Caki2 (cell line): ENCODE results near the gene APOBEC3A. TPM values are rescaled to one million over a fixed set of nuclear protein-coding genes. Genes with fewer than 3 reads are reported as not detected.
"Not testable (repeated sequence)": the region's sequence is repeated elsewhere in the genome, so short reads cannot be mapped to it uniquely, and the experiment has no call there.

Source experiments
- DNase-seq: peaks from one replicate; pipeline ENCODE4 v3.0.0-alpha.2; 2015; ENCODE audit warnings: low read depth
- in situ Hi-C: cut with HindIII; loops from 2 replicates; pipeline ENCODE4 v1.10.0; 2016; ENCODE audit warnings: low sequenced_read_pairs, low pct_unique_long_range_greater_than_20kb, mixed read lengths
- total RNA-seq: library from RNA; depleted of rRNA; stranded (reverse); fragments of >200 nt; shearing (Covaris generic); gene quantifications from 2 replicates; pipeline ENCODE4 v1.2.3, GENCODE V29; 2014; ENCODE audit warnings: low replicate concordance

APOBEC3A gene
- total RNA-seq, 1 experiment from 2014 or later = not detected

GRCh38 chr22:38940811-38941384 is 16.5 kb upstream of the APOBEC3A start:
- DNase-seq = no peak
- in situ Hi-C loops = no loop called here

- DNase-seq = no peak
- in situ Hi-C loops = no loop called here
Observed at GRCh38 chr22:38941488-38941987, 15.9 kb upstream of the APOBEC3A start.

- in situ Hi-C loops = no loop called here
- no peak for DNase-seq
Observed at GRCh38 chr22:38942702-38943101, 14.7 kb upstream of the APOBEC3A start.

- DNase-seq = no peak
- in situ Hi-C loops = no loop called here
Observed at GRCh38 chr22:38943201-38943600, 14.2 kb upstream of the APOBEC3A start.

GRCh38 chr22:38943882-38944281 is 13.5 kb upstream of the APOBEC3A start:
- in situ Hi-C loops = no loop called here
- DNase-seq = no peak

GRCh38 chr22:38944653-38945052 is 12.8 kb upstream of the APOBEC3A start:
- no peak for DNase-seq
- in situ Hi-C loops = no loop called here

GRCh38 chr22:38945706-38946338 is 11.6 kb upstream of the APOBEC3A start:
- in situ Hi-C loops, DNase-seq: not testable (repeated sequence)

GRCh38 chr22:38946771-38947170 is 10.6 kb upstream of the APOBEC3A start:
- in situ Hi-C loops = no loop called here
- DNase-seq = no peak

- in situ Hi-C loops = no loop called here
- DNase-seq = no peak
Observed at GRCh38 chr22:38947321-38948140, 9.9 kb upstream of the APOBEC3A start.

- DNase-seq = no peak
- in situ Hi-C loops = no loop called here
Observed at GRCh38 chr22:38948181-38948940, 9.0 kb upstream of the APOBEC3A start.

- in situ Hi-C loops = no loop called here
- no peak for DNase-seq
Observed at GRCh38 chr22:38949889-38950405, 7.5 kb upstream of the APOBEC3A start.

GRCh38 chr22:38950527-38951295 is 6.7 kb upstream of the APOBEC3A start:
- in situ Hi-C loops = no loop called here
- no peak for DNase-seq

GRCh38 chr22:38951734-38952133 is 5.7 kb upstream of the APOBEC3A start:
- DNase-seq = no peak
- in situ Hi-C loops = no loop called here

GRCh38 chr22:38952281-38952993 is 5.0 kb upstream of the APOBEC3A start:
- no peak for DNase-seq

GRCh38 chr22:38953091-38953490 is 4.3 kb upstream of the APOBEC3A start:
- in situ Hi-C loops = no loop called here

More at GRCh38 chr22:38952281-38952993, 5.0 kb upstream of the APOBEC3A start:
- in situ Hi-C loops = no loop called here

GRCh38 chr22:38953577-38954413 is 3.6 kb upstream of the APOBEC3A start:
- no peak for DNase-seq

More at GRCh38 chr22:38953091-38953490, 4.3 kb upstream of the APOBEC3A start:
- no peak for DNase-seq

More at GRCh38 chr22:38953577-38954413, 3.6 kb upstream of the APOBEC3A start:
- in situ Hi-C loops = no loop called here
